NCI-H187 (cell line): ENCODE data around the gene TAF1C.

ENCODE experiments used
- DNase-seq, 2 experiments: peaks; one replicate each; lab custom pipeline; 2025; lab: John Stamatoyannopoulos, UW

TAF1C gene

DNA sequence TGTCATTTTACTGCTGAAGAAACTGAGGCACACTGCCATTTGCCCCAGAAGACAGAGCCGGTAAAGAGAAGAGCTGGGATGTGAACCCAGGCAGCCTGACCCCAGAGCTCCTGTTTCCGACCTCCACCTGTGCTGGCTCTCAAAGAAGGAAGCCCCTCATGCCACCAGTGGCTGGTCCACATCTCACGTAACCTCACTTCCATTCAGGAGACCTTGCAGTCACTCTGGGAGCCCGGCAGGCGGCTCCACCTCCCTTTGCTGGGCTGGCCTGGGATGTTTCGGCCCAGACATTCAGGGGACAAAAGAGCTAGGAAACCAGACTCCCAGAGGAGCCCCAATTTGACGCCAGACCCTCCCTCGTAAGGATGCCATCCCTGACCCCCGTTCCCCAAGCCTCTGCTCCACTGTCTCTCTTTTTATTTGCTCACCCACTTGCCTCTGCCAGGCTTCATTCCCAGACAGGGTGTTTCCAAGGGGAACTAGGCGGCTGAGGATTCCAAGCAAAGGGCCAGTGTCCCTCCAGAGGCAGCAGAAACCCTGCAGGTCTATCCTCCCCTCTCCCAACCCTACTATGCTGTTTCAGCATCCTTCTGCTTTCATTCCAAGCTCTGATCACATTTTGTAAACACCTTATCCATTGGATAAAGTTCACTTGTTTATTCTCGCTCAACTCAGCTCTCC lies 2.8 kb downstream of the TAF1C start:
- DNase-seq = no peak

DNA sequence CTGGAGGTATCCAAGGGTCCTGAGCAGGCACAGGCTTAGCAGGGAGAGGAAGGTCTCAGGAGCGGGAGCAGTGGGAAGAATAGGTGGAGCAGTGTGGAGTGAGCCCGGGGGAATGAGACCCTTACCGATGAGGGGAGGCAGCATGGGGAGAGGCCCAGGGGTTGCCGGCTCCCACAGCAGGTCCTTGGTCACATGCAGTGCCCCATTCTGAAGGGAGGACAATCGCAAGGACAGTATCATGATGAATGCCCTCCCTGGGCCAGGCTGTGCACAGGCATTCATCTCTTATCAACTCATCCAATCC lies 3.3 kb downstream of the TAF1C start:
- DNase-seq = no peak

GRCh38 chr16:84182680-84183571 lies 3.9 kb downstream of the TAF1C start:
- DNase-seq = no peak

DNA sequence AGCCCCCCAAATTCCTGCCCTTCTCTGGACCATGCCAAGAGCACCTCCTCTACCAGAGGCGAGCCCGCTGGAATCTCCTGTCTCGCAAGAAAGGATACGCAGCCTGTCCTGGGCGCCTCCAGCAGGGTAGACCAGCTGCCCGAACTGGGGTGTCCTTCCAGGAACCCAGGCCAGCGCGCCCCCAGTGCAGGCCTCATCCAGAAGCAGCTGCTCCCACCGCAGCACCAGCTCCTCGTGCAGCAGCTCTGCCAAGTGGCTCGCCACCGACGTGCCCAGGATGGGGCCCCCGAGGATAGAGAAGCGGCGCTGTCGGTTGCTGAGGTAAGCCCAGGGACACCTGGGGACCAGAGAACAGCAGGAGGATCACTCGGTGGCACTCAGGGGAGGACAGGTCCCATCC lies 4.8 kb downstream of the TAF1C start:
- no peak for DNase-seq

GRCh38 chr16:84181144-84181915 lies 5.5 kb downstream of the TAF1C start:
- DNase-seq = no peak

DNA sequence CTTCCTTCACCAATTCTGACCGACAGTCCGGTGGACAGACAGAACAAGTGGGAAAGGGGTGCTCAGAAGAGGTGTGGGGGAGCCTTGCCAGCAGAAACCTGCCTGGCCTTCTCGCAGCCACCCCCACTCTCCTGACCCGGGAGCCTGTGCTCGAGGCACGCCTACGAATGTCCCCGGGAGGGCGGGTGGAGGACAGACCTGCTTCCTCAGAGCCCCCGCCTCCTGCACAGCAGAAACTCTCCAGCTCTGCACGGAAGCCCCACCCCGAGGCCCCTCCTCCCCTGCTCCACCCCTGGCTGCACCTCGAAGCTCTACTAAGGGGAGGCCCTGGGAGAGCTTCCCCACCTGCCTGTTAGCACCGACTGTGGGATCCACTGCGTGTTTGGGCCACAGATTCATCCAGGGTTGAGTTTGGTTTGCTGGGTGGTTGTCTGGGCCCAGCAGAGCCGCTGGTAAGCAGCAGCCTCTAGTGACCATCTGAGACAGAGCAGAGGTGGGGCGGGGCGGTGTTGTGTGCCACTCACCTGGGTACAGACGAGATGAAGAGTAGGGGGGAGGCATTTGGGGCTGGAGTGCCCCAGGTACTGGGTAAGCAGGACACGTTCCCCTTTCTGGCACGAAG lies 6.2 kb downstream of the TAF1C start:
- no peak for DNase-seq

DNA sequence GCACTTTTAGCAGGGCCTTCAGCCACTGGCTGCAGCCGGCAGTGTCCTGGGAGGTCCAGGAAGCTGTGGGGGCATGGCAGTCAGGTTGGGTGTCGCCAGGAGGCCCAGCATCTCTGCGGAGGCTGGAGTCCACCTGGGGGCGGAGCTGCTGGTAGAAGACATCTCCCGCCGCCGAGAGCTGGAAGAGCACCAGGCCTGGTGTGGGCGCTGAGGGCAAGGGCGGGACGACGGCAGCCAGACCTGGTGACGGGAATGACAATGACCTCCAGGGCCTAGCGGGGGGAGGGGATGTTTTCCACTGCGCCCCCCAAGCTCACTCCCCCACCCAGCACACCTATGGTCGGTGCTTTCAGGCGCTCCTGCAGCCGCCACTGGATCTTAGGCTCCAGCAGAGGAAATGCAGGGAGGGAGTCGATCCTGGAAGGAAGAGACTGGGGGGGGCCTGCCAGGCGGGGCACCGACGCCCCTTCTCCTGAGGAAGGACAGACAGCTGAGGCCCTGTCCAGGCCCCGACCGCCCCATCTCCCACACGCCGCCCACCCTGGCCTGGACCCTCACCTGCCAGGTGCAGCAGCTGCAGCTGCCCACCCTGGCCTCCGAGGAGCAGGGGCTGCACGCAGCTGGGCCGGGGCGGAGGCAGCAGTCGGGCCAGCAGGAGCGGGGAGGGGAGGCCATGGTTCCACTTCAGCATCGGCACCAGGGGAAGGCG lies 7.1 kb downstream of the TAF1C start:
- no peak for DNase-seq

DNA sequence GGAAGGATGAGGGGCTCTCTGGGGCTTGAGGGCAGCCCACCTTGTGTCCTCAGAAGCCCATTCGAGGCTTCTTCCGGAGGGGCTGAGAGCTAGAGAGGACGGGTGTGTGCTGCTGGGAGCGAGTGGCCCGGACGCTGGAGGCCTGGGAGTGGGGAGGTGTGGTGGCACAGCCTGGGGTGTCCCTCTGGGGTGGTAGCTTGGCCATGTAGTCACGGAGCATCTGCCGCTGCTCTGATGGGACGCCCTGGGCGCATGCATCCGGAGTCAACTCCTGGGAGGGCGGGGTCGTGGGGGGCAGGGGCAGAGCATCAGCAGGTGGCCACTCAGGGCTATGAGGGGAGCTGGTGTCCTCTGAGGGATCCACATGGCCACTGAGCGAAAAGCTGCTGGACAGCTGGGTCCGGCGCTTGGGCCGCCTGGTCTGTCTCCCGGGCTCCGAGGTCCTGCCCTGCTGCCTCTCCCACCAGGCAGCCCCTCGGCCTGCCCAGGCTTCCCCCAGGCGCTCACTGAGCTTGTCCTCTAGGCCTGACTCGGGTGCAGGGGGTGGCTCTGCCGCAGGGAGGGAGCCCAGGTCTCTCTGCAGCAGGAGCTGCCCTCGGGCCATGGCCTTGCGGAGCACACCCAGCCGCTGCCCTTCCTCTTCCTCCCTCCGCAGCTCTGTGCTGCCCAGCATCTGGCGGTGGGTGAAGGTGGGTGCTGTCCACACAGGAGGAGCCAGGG lies 7.8 kb downstream of the TAF1C start:
- DNase-seq = no peak

DNA sequence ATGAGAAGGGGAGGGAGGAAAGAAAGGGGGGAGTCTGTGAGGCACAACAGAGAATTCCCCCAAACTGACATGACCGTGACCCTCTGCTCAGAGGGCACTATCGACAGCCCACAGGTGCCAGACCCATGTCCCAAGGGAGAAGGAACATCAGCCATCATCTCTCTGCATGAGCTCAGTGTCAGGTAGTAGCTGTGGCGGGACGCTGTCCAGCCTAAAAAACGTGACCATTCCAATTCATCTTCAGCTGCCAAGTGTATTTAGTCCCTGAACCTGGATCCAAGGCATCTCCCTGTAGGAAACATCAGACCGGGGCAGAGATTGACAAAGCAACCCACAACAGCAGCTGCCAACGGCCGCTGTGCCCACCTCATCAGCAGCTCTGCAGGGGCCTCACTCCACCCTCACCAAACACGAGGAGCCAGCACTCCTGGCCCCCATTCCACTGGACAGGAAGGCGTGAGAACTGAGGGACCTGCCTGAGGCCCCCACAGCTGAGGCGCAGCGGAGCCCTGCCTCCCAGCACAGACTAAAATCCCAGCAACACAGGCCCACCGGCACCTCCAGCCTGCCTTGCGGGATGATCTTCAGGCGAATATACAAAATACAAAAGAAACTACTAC lies 8.6 kb downstream of the TAF1C start:
- DNase-seq = no peak

GRCh38 chr16:84177741-84178073 lies 9.2 kb downstream of the TAF1C start:
- DNase-seq = no peak

DNA sequence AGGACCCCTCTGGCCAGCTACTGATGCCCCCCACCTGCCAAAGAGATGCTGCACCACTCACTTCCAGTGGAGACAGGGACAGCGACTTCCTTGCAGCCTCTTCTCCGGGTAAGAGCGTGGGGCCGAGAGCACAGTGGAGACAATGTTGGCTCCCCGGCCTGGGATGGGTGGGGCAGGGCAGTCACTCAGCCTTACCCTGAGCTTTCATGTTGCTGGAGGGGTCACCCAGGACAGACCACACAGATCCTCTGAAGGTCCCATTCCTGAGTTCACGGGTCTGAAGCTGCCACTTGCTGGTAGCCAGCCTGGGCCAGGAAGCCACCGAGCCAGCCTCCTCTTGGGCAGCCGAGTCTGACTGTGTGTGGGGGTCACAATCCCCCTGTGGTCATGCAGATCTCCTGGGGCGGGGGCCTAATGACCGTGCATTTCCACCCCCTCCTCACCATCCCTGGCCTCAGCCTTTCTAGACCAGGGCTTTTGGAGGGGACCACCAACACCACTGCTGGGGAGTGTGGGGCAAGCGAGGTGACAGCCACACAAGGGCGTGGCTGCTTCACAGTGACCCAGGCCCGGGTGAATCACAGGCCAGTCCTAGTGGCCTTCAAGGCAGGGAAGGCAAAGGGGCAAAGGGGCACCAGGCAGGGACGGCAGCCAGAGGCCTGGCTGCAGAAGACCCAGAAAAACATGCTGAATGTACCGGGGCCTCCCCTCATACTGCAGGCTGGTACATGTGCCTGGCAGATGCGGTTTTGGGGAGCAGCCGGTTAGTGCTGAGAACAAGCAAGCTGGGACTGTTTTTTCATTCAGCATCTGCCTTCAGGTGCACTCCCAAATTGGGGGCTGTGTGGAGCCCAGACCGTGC lies 10.4 kb downstream of the TAF1C start:
- DNase-seq = no peak

DNA sequence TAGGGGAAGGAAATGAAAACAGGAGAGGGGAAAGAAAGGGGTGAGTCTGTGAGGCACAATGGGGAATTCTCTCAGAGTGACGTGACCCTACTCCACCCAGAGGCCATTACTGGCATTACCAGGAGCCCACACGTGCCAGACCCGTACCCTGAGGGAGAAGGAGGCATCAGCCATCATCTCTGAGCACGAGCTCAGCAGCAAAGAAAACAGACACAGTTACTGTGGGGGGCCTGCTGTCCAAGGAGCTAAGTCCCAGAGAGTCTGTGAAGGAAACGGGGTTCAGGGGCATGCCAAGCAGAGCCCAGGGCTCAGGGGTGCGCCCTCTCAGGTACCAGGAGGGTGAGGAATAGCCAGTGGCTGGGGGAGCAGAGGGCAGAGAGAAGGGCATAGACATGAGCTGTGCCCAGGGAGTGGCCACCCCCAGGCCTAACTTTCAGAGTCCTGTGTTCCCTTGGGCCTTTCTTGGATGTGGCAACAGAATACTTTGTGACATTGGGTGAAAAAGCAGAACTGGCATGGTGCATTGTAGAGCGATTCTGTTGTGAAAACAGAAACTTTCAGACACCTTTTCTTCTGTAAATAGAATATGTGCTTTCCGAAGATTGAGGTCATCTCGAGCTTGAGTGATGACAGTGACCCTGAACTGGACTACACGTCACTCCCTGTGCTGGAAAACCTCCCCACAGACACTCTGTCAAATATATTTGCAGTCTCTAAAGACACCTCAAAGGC lies 11.3 kb downstream of the TAF1C start:
- no peak for DNase-seq

DNA sequence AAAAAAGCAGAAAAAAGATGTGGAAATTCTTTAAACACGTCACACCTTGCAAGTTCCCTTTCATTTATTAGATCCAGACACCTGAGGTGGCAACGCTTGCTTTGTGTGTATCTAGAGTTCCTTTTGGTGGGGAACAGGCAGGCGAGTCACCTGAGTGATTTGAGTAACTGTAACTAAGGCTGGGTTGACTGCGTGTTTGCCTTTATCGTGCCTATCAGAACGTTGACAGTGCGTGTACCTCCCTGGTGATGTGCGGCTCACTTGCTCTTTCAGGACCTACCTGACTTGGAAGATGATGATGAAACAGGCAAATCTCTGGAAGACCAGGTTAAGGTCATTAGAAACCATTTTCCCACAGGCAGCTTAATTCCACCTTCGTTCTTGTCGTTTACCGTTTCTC lies 12.5 kb downstream of the TAF1C start:
- DNase-seq = no peak

- DNase-seq = no peak
These were observed 17.0 kb downstream of the TAF1C start for GRCh38 chr16:84169765-84170310.

DNA sequence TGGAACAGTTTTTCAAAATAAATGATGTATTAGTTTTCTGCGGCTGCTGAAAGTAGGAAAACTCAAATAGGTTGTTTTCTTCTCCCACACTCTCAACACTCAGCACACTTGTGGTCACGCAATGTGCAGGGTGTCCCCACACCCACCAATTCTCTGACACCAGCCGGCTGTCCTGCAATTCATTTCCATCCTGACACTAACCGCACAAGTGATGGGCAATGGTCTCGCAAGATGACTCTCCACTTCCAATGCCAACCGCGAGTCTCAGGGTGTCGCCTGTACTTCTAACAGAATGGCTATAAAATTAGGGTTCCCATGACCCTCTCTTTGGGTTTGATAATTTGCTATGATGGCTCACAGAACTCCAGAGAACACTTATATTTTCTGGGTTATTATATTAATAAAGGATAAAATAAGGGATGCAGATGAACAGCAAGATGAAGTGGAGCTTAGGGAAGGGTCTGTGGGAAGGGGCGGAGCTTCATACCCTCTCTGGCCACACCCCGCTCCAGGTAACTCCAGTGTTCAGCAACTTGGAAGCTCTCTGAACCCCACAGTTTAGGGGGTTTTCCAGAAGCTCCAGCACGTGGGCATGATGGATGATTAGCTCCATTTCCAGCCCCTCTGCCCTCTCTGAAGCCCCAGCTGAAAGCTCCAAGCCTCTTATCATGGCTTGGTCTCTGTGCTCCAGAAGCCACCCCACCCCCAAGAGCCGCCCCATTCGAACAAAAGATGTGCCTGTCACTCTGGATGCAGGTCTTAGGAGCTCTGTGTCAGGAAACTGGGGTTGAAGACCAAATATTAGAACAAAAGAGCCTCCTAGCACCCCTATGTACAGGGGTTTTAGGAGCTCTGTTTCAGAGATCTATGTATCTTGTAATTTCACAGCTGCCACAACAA lies 19.8 kb downstream of the TAF1C start:
- DNase-seq = no peak

GRCh38 chr16:84165746-84166145 lies 21.1 kb downstream of the TAF1C start:
- no peak for DNase-seq

- no peak for DNase-seq
These were observed 25.1 kb downstream of the TAF1C start for GRCh38 chr16:84161801-84162200.

DNA sequence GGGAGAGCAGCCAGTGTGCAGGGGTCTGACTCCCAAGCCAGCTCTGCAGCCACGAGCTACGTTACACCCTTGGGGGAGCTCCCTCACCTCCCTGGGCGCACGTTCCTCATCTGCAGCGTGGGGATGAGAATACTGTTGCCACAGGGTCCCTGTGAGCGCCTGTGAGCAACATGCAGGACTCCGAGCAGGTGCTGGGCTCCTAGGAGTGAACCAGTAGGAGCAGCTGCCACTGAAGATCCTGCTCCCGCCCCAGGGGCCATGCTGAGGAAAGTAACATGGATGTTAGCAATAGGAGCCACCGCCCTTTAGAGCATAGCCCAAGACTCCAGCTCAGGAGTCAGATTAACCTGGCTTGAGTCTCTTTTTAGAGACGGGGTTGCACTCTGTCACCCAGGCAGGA lies 25.8 kb downstream of the TAF1C start:
- no peak for DNase-seq
